Fibroblast of mammary gland (primary cell): ENCODE data around the gene LDLRAP1.

ENCODE experiments used
- DNase-seq: peaks from one replicate; pipeline ENCODE4 v3.0.0-alpha.2; 2010; ENCODE audit warnings: low read depth
- H3K4me3 ChIP-seq: 2 replicates; pipeline ENCODE4 v1.5.1; 2011; ENCODE audit warnings: low read depth, mild to moderate bottlenecking, low read length, moderate library complexity; ENCODE audit not compliant: control insufficient read depth
- CTCF ChIP-seq: conservative IDR thresholded peaks from 2 replicates; pipeline ENCODE4 v1.5.1; 2011; ENCODE audit warnings: low read depth, low read length, inconsistent platforms; ENCODE audit not compliant: control insufficient read depth, insufficient read depth

The LDLRAP1 gene

GRCh38 chr1:25536124-25536523 lies 7.3 kb upstream of the LDLRAP1 start:
- no peak for TF ChIP-seq CTCF
- H3K4me3 ChIP-seq: no peak overlapping the region
- no peak for DNase-seq

DNA sequence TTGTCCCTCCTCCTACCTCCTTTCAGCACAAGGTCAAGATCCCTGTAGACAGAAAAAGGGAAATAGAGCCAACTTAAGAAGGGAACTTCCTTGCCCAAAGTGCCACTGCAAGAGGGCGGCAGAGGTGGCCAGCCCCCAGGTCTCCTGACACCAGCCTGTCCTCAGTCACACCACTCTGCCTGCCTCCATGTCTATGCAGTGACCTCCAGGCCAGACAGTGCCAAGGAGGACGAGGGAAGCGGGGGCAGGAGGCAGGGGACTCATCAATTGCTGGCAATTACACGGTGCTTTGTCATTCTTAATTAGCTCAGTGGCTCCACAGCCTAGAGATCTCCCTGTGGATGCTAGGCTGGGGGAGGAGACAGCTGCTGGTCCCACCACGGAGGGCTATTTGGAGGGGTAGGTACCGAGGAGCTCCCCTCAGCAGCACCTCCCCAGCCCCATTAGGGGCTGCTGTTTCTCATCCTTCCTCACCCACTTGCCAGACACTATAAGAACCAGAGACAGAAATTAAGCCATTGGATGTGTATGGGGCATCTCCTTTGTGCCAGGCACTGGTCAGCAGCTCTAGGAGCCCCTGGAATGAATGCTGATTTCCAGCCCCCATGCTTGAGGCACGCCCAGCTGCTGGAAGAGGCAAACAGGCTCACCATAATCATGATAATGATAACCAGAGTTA lies 6.1 kb upstream of the LDLRAP1 start:
- no peak overlapping the region for H3K4me3 ChIP-seq
- no peak for TF ChIP-seq CTCF
- no peak for DNase-seq

DNA sequence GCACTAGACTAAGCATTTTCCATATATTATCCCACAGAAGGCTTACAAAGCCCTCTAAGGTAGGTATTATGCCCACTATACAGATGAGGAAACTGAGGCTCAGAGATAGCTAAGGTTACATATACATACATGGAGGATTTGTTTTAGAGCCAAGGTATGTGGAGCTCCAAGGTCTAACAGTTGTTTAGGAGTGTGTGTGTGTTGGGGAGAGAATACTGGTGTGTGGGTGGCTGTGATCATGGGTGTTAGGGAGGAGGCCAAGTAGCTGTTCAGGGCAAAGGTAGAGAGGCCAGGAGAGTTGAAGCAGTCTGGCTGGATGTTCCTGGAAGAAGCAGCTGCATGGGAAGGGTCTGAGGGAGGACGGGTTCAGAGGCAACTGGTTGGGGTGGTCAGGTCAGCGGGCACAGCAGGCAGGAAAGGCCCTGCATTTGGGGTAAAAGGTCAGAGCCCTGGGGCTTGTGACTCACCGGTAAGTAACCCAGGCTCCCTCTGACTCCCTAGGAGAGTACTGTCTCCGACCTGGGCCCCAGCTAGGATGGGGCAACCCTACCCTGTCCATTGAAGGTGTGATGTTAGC lies 5.1 kb upstream of the LDLRAP1 start:
- DNase-seq: no peak
- TF ChIP-seq CTCF: no peak
- no peak overlapping the region for H3K4me3 ChIP-seq

- no peak overlapping the region for H3K4me3 ChIP-seq
- no peak for TF ChIP-seq CTCF
- no peak for DNase-seq
Measured at GRCh38 chr1:25540750-25541342, 2.6 kb upstream of the LDLRAP1 start.

GRCh38 chr1:25541425-25541824 lies 2.0 kb upstream of the LDLRAP1 start:
- no peak overlapping the region for H3K4me3 ChIP-seq
- TF ChIP-seq CTCF: no peak
- DNase-seq: no peak

DNA sequence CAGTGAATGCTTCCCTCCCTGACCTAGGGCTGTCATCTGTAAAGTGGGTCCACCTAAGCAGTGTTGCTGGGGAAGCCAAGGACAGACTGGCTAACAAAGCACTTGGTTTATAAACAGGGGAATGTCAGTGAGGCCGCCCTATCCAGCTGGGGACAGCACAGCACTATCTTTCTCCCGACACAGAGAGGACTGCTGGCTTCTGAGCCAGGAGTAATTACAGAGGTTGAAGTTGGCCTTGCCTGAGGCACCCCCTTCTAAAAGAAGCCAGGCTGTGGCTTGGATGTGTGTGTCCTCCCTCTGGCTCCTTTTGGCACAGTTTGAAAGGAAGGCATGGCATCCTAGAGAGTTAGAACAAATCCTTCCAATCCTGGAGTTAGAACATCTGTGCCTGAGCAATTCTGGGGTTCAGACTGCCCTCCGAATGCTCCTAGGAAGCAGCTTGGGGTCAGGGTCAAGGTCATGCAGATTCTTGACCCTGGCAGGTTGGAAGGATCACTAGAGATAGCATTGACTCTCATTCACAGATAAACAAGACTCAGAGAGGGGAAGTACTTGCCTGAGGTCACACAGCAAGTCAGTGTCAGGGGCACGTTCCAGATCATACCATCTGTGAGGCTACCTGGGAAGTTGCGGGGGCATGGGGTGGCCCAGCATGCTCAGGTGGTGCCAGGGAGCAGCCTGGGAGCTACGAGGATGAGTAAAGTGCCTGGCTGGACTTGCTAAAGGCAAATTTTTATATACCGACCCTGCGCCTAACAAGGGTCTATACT lies 1.3 kb upstream of the LDLRAP1 start:
- no peak for DNase-seq
- no peak overlapping the region for H3K4me3 ChIP-seq
- TF ChIP-seq CTCF: no peak
